DMS153 (cell line): ENCODE data around the gene MAN1B1.
"Not testable (repeated sequence)": the region's sequence is repeated elsewhere in the genome, so short reads cannot be mapped to it uniquely, and the experiment has no call there.

Experiments used
- DNase-seq: peaks from one replicate; lab custom pipeline; 2025; lab: John Stamatoyannopoulos, UW

Gene MAN1B1

GRCh38 chr9:137128158-137128861 lies 41.5 kb downstream of the MAN1B1 start:
- no peak for DNase-seq

- DNase-seq = no peak
Measured at GRCh38 chr9:137128862-137129455, 42.2 kb downstream of the MAN1B1 start.

- peak; percentile 82 for DNase-seq
Measured at GRCh38 chr9:137129456-137130175, 42.8 kb downstream of the MAN1B1 start.

- DNase-seq = no peak
Measured at GRCh38 chr9:137130176-137130755, 43.5 kb downstream of the MAN1B1 start.

GRCh38 chr9:137134191-137134590 lies 47.4 kb downstream of the MAN1B1 start:
- no peak for DNase-seq

GRCh38 chr9:137135154-137135553 lies 48.4 kb downstream of the MAN1B1 start:
- not testable (repeated sequence) for DNase-seq

- no peak for DNase-seq
Measured at GRCh38 chr9:137136261-137136880, 49.6 kb downstream of the MAN1B1 start.

- DNase-seq = no peak
Measured at GRCh38 chr9:137136881-137137607, 50.3 kb downstream of the MAN1B1 start.

GRCh38 chr9:137138058-137138721 lies 51.4 kb downstream of the MAN1B1 start:
- no peak for DNase-seq

- DNase-seq = no peak
Measured at GRCh38 chr9:137138722-137139467, 52.1 kb downstream of the MAN1B1 start, which contains the start of gene GRIN1. GRIN1 (plus strand) TSS chr9:137139154; CDS start chr9:137139487, 333 bp downstream.

- no peak for DNase-seq
Measured at GRCh38 chr9:137139468-137140150, 52.8 kb downstream of the MAN1B1 start.

- no peak for DNase-seq
Measured at GRCh38 chr9:137140151-137141012, 53.6 kb downstream of the MAN1B1 start.

- DNase-seq = no peak
Measured at GRCh38 chr9:137141050-137141810, 54.4 kb downstream of the MAN1B1 start.

GRCh38 chr9:137141976-137142936 lies 55.5 kb downstream of the MAN1B1 start:
- no peak for DNase-seq

- no peak for DNase-seq
Measured at GRCh38 chr9:137143459-137143858, 56.7 kb downstream of the MAN1B1 start.

- no peak for DNase-seq
Measured at GRCh38 chr9:137145731-137146526, 59.1 kb downstream of the MAN1B1 start.
